Kasumi-1 (cell line): Measurements from ENCODE around the gene IGLL1.
"Not testable (repeated sequence)": the region's sequence is repeated elsewhere in the genome, so short reads cannot be mapped to it uniquely, and the experiment has no call there.

Experiments used
- DNase-seq, 2 experiments: peaks; one replicate each; lab custom pipeline; 2025; lab: John Stamatoyannopoulos, UW

IGLL1 gene

GRCh38 chr22:23579870-23580575 is at the start of gene IGLL1:
TSS of gene IGLL1 (minus strand) at chr22:23580290. CDS start at chr22:23580190, 100 bp downstream.
- DNase-seq, result no peak

- not testable (repeated sequence) for DNase-seq
These were observed 48.1 kb upstream of the IGLL1 start for GRCh38 chr22:23628056-23628743.

GRCh38 chr22:23627401-23628055 is 47.4 kb upstream of the IGLL1 start:
- peak; percentile 27 to 43 for DNase-seq

- no peak for DNase-seq
These were observed 46.3 kb upstream of the IGLL1 start for GRCh38 chr22:23626286-23626975.

GRCh38 chr22:23622634-23623033 is 42.5 kb upstream of the IGLL1 start:
- no peak for DNase-seq

- not testable (repeated sequence) for DNase-seq
These were observed 41.8 kb upstream of the IGLL1 start for GRCh38 chr22:23621916-23622315.

GRCh38 chr22:23621082-23621780 is 41.1 kb upstream of the IGLL1 start:
- no peak for DNase-seq

GRCh38 chr22:23613193-23613972 is 33.3 kb upstream of the IGLL1 start:
- no peak for DNase-seq

GRCh38 chr22:23609983-23610781 is 30.1 kb upstream of the IGLL1 start:
- no peak for DNase-seq

- peak in 1 of 2 experiments; percentile 25 for DNase-seq
These were observed 28.5 kb upstream of the IGLL1 start for GRCh38 chr22:23608583-23608982.

- DNase-seq, result no peak
These were observed 26.4 kb upstream of the IGLL1 start for GRCh38 chr22:23606204-23607131.

- no peak for DNase-seq
These were observed 25.0 kb upstream of the IGLL1 start for GRCh38 chr22:23604939-23605712.

GRCh38 chr22:23603266-23603665 is 23.2 kb upstream of the IGLL1 start:
- DNase-seq, result no peak

GRCh38 chr22:23598805-23599518 is 18.9 kb upstream of the IGLL1 start:
- DNase-seq, result no peak

GRCh38 chr22:23597576-23598268 is 17.6 kb upstream of the IGLL1 start:
- DNase-seq, result not testable (repeated sequence)

- not testable (repeated sequence) for DNase-seq
These were observed 15.8 kb upstream of the IGLL1 start for GRCh38 chr22:23595904-23596303.

- DNase-seq, result no peak
These were observed 11.8 kb upstream of the IGLL1 start for GRCh38 chr22:23591846-23592245.
